Pancreas (tissue), 10 donors: ENCODE measurements around the gene TACC3. TPM values are rescaled to one million over a fixed set of nuclear protein-coding genes. Genes with fewer than 3 reads are reported as not detected.
A peak's percentile ranks its signal among the peaks of the same experiment; 100 is the strongest.

Experiments
- ATAC-seq, 4 donors: fragments of 200-7000 bp; cut with Tn5 transposase; one replicate each; pipeline versions ENCODE4 v1.8.0 to v1.9.1; 2020; ENCODE audit warnings: mild to moderate bottlenecking in 4 of 4, moderate library complexity in 4 of 4
- DNase-seq, 6 donors: peaks; one replicate each; pipeline ENCODE4 v3.0.0-alpha.2; 2020
- FAIRE-seq: peaks from 2 replicates; lab custom pipeline; 2012; peaks lifted over from hg19 to GRCh38; lab: Jason Lieb, UNC
- H3K27ac ChIP-seq, 4 donors: fragments of 200-600 bp; sonication (generic); 1 replicate in 3 of 4; 2 replicates in 1 of 4; pipeline versions ENCODE4 v1.5.0 to v1.8.0; 2020
- H3K27me3 ChIP-seq, 4 donors: fragments of 200-600 bp; one replicate each; pipeline ENCODE4 v1.8.0; 2021
- H3K36me3 ChIP-seq, 3 donors: fragments of 200-600 bp; sonication (generic) in 1 of 3; one replicate each; pipeline versions ENCODE4 v1.5.0 to v1.8.0; 2020 to 2021
- H3K4me1 ChIP-seq, 3 donors: fragments of 200-600 bp; one replicate each; pipeline ENCODE4 v1.8.0; 2021
- H3K4me3 ChIP-seq, 4 donors: fragments of 200-600 bp; sonication (generic) in 2 of 4; one replicate each; pipeline versions ENCODE4 v1.5.0 to v1.8.0; 2020 to 2021
- H3K9me3 ChIP-seq, 4 donors: fragments of 200-600 bp; one replicate each; pipeline ENCODE4 v1.8.0; 2021
- WGBS, 2 donors: extraction: QIAGEN DNeasy Blood & Tissue Kit; methylation state at CpG; one replicate each; pipeline ENCODE4 v1.1.7; 2013; 5-methylcytosine and 5-hydroxymethylcytosine counted together
- intact Hi-C, 3 donors: fragments of 100-400 bp; cut with DNase I; formaldehyde crosslinking; loops; one replicate each; pipeline versions ENCODE4 v1.11.1 to v1.14.2; 2022
- polyA plus RNA-seq, 2 donors: library from polyadenylated mRNA; stranded (reverse); fragments of 200-250 nt; gene quantifications; one replicate each; pipeline ENCODE4 v1.2.3, GENCODE V29; 2013
- total RNA-seq, 6 donors: library from RNA; stranded (reverse); fragmentation: NEBNext Ultra II Directional in 4 of 6; extraction: Animal tissue kit (Norgen Biotek cat#: 25700) in 4 of 6; gene quantifications; one replicate each; pipeline versions ENCODE4 v1.2.1 to v1.2.4, GENCODE V29; 2021 to 2023
- TF ChIP-seq, protein P1 (sequence below), 4 donors: fragments of 200-600 bp; sonication (generic) in 3 of 4; IDR thresholded peaks; one replicate each; pipeline versions ENCODE4 v1.5.0 to v1.8.0; 2021; ENCODE audit warnings: antibody characterized with exemption in 4 of 4
- donor health status: healthy with polysubstance abuse.
- donor health status: DM: no; HTN: no; CAD: no; lungs with moderate emphysema.
- donor health status: DM: no; HTN: no; CAD: no.
- donor health status: control.
- donor health status: control.
- donor health status: Bipolar disorder and iron deficiency.
- donor health status: DM: yes; HTN: yes; CAD: no.
- donor health status: DM: no; HTN: no; CAD: no.
- donor health status: DM: no; HTN: no; CAD: no.
- donor health status: DM: yes; HTN: yes; CAD: no.

TACC3 gene
- total and polyA plus RNA-seq, 8 donors: 0.97 to 4.8 (median 3.3) TPM

DNA sequence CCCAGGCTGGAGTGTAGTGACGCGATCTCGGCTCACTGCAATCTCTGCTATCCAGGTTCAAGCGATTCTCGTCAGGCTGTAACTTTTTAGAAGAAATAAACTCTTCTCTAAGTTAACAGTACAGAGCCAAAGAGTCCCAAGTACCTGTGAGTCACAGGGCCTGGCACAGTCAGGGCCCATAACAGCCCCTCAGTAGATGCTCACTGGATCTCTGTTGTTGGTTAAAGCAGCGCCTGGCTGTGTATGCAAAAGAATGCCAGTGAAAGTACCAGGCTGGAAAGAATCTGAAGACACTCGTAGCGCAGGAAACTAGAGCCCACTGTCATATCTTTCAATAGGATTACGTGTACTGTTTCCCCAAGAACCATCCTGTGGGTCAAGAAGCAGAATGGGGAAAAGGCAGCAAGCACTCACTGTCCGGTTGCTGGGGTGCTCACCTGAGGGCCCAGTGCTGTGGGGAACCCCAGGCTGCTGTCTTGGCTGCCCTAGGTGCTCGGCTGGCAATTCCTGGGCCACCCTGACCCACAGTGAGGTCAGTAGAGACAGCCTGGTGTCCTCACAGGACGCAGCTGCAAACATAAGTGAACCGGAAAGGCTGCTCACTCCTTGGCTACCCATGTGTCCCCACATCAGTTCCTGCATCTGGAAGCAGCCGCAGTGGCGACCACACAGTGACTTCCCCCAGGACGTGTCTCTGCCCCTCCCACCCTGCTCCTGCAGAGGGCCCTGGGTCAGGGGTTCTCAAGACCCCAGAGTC lies 6.1 kb upstream of the TACC3 start:
- 78 to 81% methylated on average over 16 of the region's 16 CpGs for WGBS, 2 donors
- Histone ChIP-seq H3K4me3 (no peak overlapping the region), H3K36me3 (peaks cover 0 to 7% (median 0%) of the 10 kb centered on the region in 3 donors), H3K27ac (no peak overlapping the region), H3K4me1 (peaks cover 0 to 40% (median 33%) of the 10 kb centered on the region in 3 donors), H3K27me3 (no peaks in the 10 kb centered on the region), H3K9me3 (no peaks in the 10 kb centered on the region)
- TF ChIP-seq, protein P1, sequence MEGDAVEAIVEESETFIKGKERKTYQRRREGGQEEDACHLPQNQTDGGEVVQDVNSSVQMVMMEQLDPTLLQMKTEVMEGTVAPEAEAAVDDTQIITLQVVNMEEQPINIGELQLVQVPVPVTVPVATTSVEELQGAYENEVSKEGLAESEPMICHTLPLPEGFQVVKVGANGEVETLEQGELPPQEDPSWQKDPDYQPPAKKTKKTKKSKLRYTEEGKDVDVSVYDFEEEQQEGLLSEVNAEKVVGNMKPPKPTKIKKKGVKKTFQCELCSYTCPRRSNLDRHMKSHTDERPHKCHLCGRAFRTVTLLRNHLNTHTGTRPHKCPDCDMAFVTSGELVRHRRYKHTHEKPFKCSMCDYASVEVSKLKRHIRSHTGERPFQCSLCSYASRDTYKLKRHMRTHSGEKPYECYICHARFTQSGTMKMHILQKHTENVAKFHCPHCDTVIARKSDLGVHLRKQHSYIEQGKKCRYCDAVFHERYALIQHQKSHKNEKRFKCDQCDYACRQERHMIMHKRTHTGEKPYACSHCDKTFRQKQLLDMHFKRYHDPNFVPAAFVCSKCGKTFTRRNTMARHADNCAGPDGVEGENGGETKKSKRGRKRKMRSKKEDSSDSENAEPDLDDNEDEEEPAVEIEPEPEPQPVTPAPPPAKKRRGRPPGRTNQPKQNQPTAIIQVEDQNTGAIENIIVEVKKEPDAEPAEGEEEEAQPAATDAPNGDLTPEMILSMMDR (IDR thresholded peaks at IDR 0.05): no peak
- intact Hi-C loops: no loop called here
- ATAC-seq: no peak
- DNase-seq: peak in 2 of 6 donors; percentile 38 to 50
- FAIRE-seq: no peak

DNA sequence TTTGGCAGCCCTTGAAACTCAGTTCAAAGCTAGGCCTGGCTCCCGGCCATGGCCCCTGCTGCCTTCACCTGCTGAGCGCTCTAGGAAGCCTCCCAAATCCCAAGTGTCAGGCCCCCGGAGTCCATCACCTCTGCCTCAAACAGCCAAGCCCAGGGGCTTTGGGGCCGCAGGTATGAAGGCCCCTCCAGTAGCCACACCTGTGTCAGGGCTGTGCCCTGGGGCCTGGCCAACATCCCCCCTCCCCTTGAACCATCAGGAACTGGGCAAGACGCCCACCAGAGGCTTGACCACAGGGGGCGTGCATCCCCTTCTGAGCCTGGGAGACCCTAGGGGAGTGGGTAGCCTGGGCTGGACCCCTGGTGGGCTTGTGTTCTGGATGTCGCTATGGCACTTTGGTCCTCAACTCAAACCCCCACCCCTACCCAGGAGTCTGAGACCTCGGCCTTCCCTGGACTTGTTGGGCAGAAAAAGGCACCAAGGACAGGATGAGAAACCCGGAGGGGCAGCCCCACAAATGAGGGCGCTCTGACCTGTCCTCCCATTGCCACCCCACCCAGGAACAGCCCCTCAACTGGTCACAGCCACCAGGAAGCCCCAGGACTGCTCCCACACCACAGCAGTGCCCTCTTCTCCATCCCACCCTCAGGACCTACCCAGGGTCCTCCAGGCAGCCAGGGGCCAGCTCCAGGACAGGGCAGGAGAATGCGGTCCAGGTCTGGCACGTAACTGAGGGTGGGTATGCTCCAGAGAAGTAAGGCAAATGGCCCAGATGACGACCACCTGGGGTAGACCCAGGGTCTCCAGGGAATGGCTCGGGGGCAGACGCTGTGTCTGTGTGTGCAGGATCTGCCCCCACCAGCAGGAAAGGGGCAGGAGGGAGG lies 5.0 kb upstream of the TACC3 start:
- no peak overlapping the region for H3K4me3 ChIP-seq
- no peak overlapping the region for H3K27ac ChIP-seq
- 84 to 88% methylated on average over 15 of the region's 15 CpGs for WGBS, 2 donors
- H3K27me3 ChIP-seq: no peaks in the 10 kb centered on the region
- intact Hi-C loops: no loop called here
- H3K4me1 ChIP-seq: peaks cover 0 to 32% (median 28%) of the 10 kb centered on the region in 3 donors
- FAIRE-seq (no peak), DNase-seq (peak in 2 of 6 donors; percentile 56 to 58), ATAC-seq (no peak)
- H3K9me3 ChIP-seq: no peaks in the 10 kb centered on the region
- H3K36me3 ChIP-seq: peaks cover 0 to 7% (median 0%) of the 10 kb centered on the region in 3 donors
- TF ChIP-seq, protein P1 (IDR thresholded peaks at IDR 0.05): no peak

DNA sequence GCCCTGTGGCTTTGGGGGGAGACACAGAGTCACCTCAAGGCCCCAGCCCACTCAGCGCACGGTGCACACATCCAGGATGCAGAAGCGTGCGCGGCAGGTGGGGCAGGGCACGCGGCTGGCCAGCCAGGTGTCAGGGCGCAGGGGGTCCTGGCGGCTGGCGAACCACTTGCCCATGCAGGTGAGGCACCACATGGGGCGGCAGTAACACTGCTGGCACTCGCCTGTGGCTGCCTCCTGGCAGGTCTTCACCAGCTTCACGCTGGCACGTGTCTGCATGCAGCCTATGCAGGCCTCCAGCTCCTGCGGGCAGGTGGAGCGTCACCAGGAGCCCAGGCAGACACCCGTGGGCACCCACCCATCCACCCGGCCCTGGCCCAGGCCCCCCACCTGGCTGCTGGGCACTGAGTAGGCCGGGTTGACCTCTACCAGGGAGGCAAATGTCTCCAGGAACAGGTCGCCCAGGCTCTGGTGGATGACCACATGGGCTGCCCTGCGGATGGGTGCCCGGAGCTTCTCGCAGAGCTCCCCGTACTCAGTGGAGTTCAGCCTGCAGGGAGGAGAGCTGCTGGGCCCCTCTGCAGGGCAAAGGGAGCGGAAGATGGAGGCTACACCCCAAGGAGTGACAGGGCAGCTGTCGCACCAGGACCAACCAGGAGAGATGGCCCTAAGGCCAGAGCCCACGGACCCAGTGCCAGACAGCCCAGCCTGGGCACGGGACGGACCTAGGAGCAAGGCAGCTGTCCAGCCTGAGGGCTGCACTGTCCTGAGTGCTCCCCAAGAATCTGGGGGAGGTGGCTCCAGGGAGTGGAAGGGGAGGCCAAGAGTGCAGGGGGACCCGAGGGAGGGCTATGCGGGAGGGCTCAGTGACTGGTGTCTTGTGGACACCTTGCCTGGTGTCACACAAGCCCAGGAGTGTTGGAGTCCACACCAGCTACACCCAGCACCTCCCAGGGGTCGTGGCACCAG lies 3.9 kb upstream of the TACC3 start:
- WGBS, 2 donors: 89 to 93% methylated on average over 29 to 32 of the region's 32 CpGs
- peaks cover 0 to 40% (median 35%) of the 10 kb centered on the region in 3 donors for H3K4me1 ChIP-seq
- ATAC-seq: no peak
- peak overlapping the region; percentile 17 to 75 (median 52) for H3K27ac ChIP-seq
- H3K36me3 ChIP-seq: peaks cover 0 to 7% (median 0%) of the 10 kb centered on the region in 3 donors
- intact Hi-C loops: no loop called here
- peak in 2 of 6 donors; percentile 54 to 80 for DNase-seq
- H3K4me3 ChIP-seq: no peak overlapping the region
- no peaks in the 10 kb centered on the region for H3K9me3 ChIP-seq
- TF ChIP-seq, protein P1 (IDR thresholded peaks at IDR 0.05): no peak
- no peaks in the 10 kb centered on the region for H3K27me3 ChIP-seq
- no peak for FAIRE-seq

DNA sequence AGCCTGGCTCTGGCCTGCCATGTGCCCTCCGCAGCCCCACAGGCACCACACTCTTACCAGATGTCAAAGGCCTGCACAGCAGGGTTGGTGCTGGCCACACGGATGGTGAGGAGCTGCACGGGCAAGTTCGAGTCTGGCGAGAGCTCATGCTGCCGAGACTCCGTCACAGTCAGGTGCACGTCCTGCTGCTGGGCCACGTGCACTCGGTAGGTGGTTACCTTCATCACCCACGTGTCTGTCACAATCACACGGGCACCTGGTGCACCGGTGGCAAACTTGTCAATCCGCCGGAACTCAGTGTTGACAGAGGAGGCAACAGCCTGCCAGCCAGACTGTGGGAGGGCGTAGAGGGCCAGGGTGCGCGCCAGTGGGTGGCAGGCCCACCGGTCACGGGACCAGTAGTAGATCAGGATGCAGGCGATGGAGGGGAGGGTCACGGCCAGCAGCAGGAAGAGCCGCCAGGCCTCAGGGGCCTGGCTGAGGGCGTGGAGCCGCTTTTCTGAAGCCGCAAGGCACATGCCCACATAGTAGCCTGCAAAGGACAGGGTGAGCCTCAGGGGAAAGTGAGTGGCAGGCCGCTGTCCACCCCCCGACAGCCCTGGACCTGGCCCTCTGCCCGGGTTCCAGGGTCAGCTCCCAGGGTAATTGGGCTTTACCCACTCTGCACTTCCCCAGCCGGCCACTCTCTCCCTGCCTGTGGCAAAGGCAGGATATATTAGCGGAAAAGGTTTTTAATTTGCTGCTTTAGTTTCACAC lies 3.0 kb upstream of the TACC3 start:
- DNase-seq: peak; percentile 63 to 87 (median 86)
- 39 to 42% methylated on average over 31 of the region's 31 CpGs for whole genome bisulfite sequencing, 2 donors

More for the DNA sequence above, 3.0 kb upstream of the TACC3 start:
- intact Hi-C loops: no loop called here
- Histone ChIP-seq H3K27ac (peak overlapping the region; percentile 17 to 75 (median 52)), H3K4me1 (peaks cover 0 to 39% (median 35%) of the 10 kb centered on the region in 3 donors), H3K9me3 (no peaks in the 10 kb centered on the region), H3K27me3 (no peaks in the 10 kb centered on the region), H3K4me3 (no peak overlapping the region), H3K36me3 (peaks cover 0 to 7% (median 0%) of the 10 kb centered on the region in 3 donors)
- FAIRE-seq (no peak), ATAC-seq (peak; percentile 22 to 36 (median 26))
- TF ChIP-seq, protein P1 (IDR thresholded peaks at IDR 0.05): no peak
